IMR-90 (cell line): ENCODE measurements around the gene DNAH8. TPM values are rescaled to one million over a fixed set of nuclear protein-coding genes. Genes with fewer than 3 reads are reported as not detected.

ENCODE experiments used
- ATAC-seq: fragments of 200-7000 bp; cut with Tn5 transposase; 2 replicates; pipeline ENCODE4 v1.9.1; 2020; ENCODE audit warnings: low read depth, mild to moderate bottlenecking, moderate library complexity
- BruUV-seq: library from RNA; stranded (reverse); fragments of 400-500 nt; replicated peaks from 2 replicates; lab custom pipeline; 2021; lab: Mats Ljungman, UMichigan
- CTCF ChIA-PET: fragments of 300-600 bp; formaldehyde crosslinking; extraction: SDS; loops from one replicate; lab custom pipeline; 2021; ENCODE audit warnings: antibody characterized with exemption; lab: Yijun Ruan, JAX
- POLR2A ChIA-PET: fragments of 300-600 bp; sonication (Branson Sonifier 250); formaldehyde crosslinking; loops from one replicate; lab custom pipeline; 2022; ENCODE audit warnings: antibody characterized with exemption; ENCODE audit not compliant: unreplicated experiment; lab: Charles Lee
- DNase-seq: peaks from one replicate; pipeline ENCODE4 v3.0.0; 2013
- H2AFZ ChIP-seq: replicated peaks from 2 replicates; pipeline ENCODE3; 2013; ENCODE audit warnings: low read length, mild to moderate bottlenecking; ENCODE audit not compliant: poor library complexity
- H2AK5ac ChIP-seq: 2 replicates; pipeline ENCODE4 v1.6.1; 2013; ENCODE audit warnings: low read depth, low read length, inconsistent platforms
- H2AK9ac ChIP-seq: replicated peaks from 2 replicates; pipeline ENCODE3; 2013; ENCODE audit warnings: mild to moderate bottlenecking, low read depth, low read length, moderate library complexity; ENCODE audit not compliant: poor library complexity
- H2BK120ac ChIP-seq: 2 replicates; pipeline ENCODE4 v1.6.1; 2013; ENCODE audit warnings: low read depth, low read length, inconsistent platforms
- H2BK15ac ChIP-seq: 3 replicates; pipeline ENCODE4 v1.6.1; 2013; ENCODE audit warnings: low read depth, low read length, inconsistent platforms
- H2BK20ac ChIP-seq: 2 replicates; pipeline ENCODE4 v1.6.1; 2013; ENCODE audit warnings: low read depth, mild to moderate bottlenecking, inconsistent platforms, low read length, moderate library complexity
- H2BK5ac ChIP-seq: 2 replicates; pipeline ENCODE4 v1.6.1; 2013; ENCODE audit warnings: mild to moderate bottlenecking, low read depth, low read length, inconsistent platforms; ENCODE audit not compliant: poor library complexity, severe bottlenecking
- H3K14ac ChIP-seq: replicated peaks from 2 replicates; pipeline ENCODE4 v1.6.1; 2013; ENCODE audit warnings: low read depth, low read length, inconsistent platforms
- H3K18ac ChIP-seq: 2 replicates; pipeline ENCODE4 v1.6.1; 2013; ENCODE audit warnings: low read depth, low read length, control low read depth
- H3K23ac ChIP-seq: 2 replicates; pipeline ENCODE4 v1.6.1; 2013; ENCODE audit warnings: low read depth, low read length, inconsistent platforms
- H3K27ac ChIP-seq: 2 replicates; pipeline ENCODE4 v1.5.1; 2013; ENCODE audit warnings: mild to moderate bottlenecking, control low read depth, low read length; ENCODE audit not compliant: insufficient read depth
- H3K27me3 ChIP-seq: 2 replicates; pipeline ENCODE4 v1.6.1; 2013; ENCODE audit warnings: low read length; ENCODE audit not compliant: control insufficient read depth, insufficient read depth
- H3K36me3 ChIP-seq: 2 replicates; pipeline ENCODE4 v1.6.1; 2013; ENCODE audit warnings: low read length, mixed read lengths; ENCODE audit not compliant: control insufficient read depth, insufficient read depth
- H3K4ac ChIP-seq: 2 replicates; pipeline ENCODE4 v1.6.1; 2013; ENCODE audit warnings: low read depth, low read length, inconsistent platforms
- H3K4me1 ChIP-seq: 2 replicates; pipeline ENCODE4 v1.6.1; 2013; ENCODE audit warnings: low read length, mixed read lengths; ENCODE audit not compliant: control insufficient read depth, insufficient read depth
- H3K4me2 ChIP-seq: 2 replicates; pipeline ENCODE4 v1.6.1; 2013; ENCODE audit warnings: low read depth, mild to moderate bottlenecking, control low read depth, low read length, moderate library complexity
- H3K4me3 ChIP-seq: 2 replicates; pipeline ENCODE4 v1.5.1; 2013; ENCODE audit warnings: low read depth, mild to moderate bottlenecking, control low read depth, low read length, moderate library complexity; ENCODE audit not compliant: insufficient read depth
- H3K56ac ChIP-seq: 2 replicates; pipeline ENCODE4 v1.6.1; 2013; ENCODE audit warnings: low read length, inconsistent platforms; ENCODE audit not compliant: insufficient read depth; ENCODE audit errors: extremely low read depth
- H3K79me1 ChIP-seq, 2 experiments: 2 replicates each; pipeline ENCODE4 v1.6.1; 2013; ENCODE audit warnings: low read length in 2 of 2, inconsistent platforms in 1 of 2, low read depth in 1 of 2
- H3K9ac ChIP-seq: 2 replicates; pipeline ENCODE4 v1.6.1; 2013; ENCODE audit warnings: low read depth, low read length, control low read depth
- H3K9me1 ChIP-seq: 2 replicates; pipeline ENCODE4 v1.6.1; 2013; ENCODE audit warnings: low read length, inconsistent platforms; ENCODE audit not compliant: insufficient read depth
- H3K9me3 ChIP-seq: 2 replicates; pipeline ENCODE4 v1.6.1; 2013; ENCODE audit warnings: low read length; ENCODE audit not compliant: control insufficient read depth, insufficient read depth
- H4K20me1 ChIP-seq: 2 replicates; pipeline ENCODE4 v1.6.1; 2013; ENCODE audit warnings: low read length, inconsistent platforms; ENCODE audit not compliant: insufficient read depth
- H4K5ac ChIP-seq: 2 replicates; pipeline ENCODE4 v1.6.1; 2013; ENCODE audit warnings: mild to moderate bottlenecking, low read depth, low read length, control low read depth
- H4K8ac ChIP-seq, 2 experiments: 2 replicates each; pipeline ENCODE4 v1.6.1; 2013; ENCODE audit warnings: low read depth in 2 of 2, low read length in 2 of 2, control low read depth in 1 of 2, inconsistent platforms in 1 of 2
- H4K91ac ChIP-seq: 2 replicates; pipeline ENCODE4 v1.6.1; 2013; ENCODE audit warnings: low read depth, low read length, inconsistent platforms; ENCODE audit not compliant: insufficient read depth
- BHLHE40 ChIP-seq: fragments of 150-350 bp; IDR thresholded peaks from 2 replicates; pipeline ENCODE4 v1.6.1; 2016; ENCODE audit warnings: mild to moderate bottlenecking, low read depth, low read length
- CEBPB ChIP-seq: IDR thresholded peaks from 2 replicates; pipeline ENCODE4 v1.6.1; 2012; ENCODE audit warnings: low read depth, low read length, improper control_type of control experiment
- CHD1 ChIP-seq: IDR thresholded peaks from 2 replicates; pipeline ENCODE4 v1.6.1; 2012; ENCODE audit warnings: low read depth, low read length, improper control_type of control experiment
- MAZ ChIP-seq: IDR thresholded peaks from 2 replicates; pipeline ENCODE4 v1.6.1; 2012; ENCODE audit warnings: low read depth, mild to moderate bottlenecking, low read length, improper control_type of control experiment, moderate library complexity, borderline replicate concordance
- NFE2L2 ChIP-seq: fragments of 150-350 bp; IDR thresholded peaks from 2 replicates; pipeline ENCODE4 v1.6.1; 2016; ENCODE audit warnings: low read depth, mild to moderate bottlenecking, low read length
- RAD21 ChIP-seq: IDR thresholded peaks from 2 replicates; pipeline ENCODE4 v1.6.1; 2012; ENCODE audit warnings: low read length, improper control_type of control experiment
- SMC3 ChIP-seq: fragments of 150-350 bp; IDR thresholded peaks from 2 replicates; pipeline ENCODE4 v1.6.1; 2016; ENCODE audit warnings: low read depth, mild to moderate bottlenecking, antibody characterized with exemption, low read length, moderate library complexity
- WGBS, 2 experiments: methylation state at CpG; one replicate each; pipeline versions ENCODE4 v1.1.5 to v1.1.7; 2013; ENCODE audit warnings: missing lambda C conversion rate in 2 of 2; ENCODE audit not compliant: insufficient read length in 1 of 2; ENCODE audit errors: extremely low coverage in 2 of 2; 5-methylcytosine and 5-hydroxymethylcytosine counted together
- dilution Hi-C: fragments of 300-500 bp; cut with HindIII; formaldehyde crosslinking; loops from one replicate; pipeline ENCODE4 v1.14.3; 2018; ENCODE audit warnings: low sequenced_read_pairs; ENCODE audit not compliant: unreplicated experiment
- in situ Hi-C: fragments of 300-500 bp; cut with MboI; formaldehyde crosslinking; loops from 3 replicates; pipeline ENCODE4 v1.14.3; 2019; ENCODE audit warnings: low sequenced_read_pairs, inconsistent platforms, mixed read lengths
- intact Hi-C: fragments of 100-400 bp; cut with micrococcal nuclease; formaldehyde crosslinking; loops from 2 replicates; pipeline ENCODE4 v1.10.0; 2022
- polyA plus RNA-seq, 3 experiments: library from polyadenylated mRNA; depleted of rRNA; stranded (reverse); fragments of >200 nt; gene quantifications; 2 replicates each; pipeline ENCODE4 v1.2.3, GENCODE V29; 2012; ENCODE audit warnings: low replicate concordance in 1 of 3
- total RNA-seq: library from RNA; depleted of rRNA; stranded (reverse); fragments of >200 nt; gene quantifications from 2 replicates; pipeline ENCODE4 v1.2.3, GENCODE V29; 2012
- TF ChIP-seq, protein P1 (sequence below): conservative IDR thresholded peaks from 2 replicates; pipeline ENCODE4 v1.5.1; 2012; ENCODE audit warnings: mild to moderate bottlenecking, low read depth, low read length, improper control_type of control experiment

DNAH8 gene
- total and polyA plus RNA-seq, 2 of the 4 experiments (the other 2 are of a cell fraction), result not detected

DNA sequence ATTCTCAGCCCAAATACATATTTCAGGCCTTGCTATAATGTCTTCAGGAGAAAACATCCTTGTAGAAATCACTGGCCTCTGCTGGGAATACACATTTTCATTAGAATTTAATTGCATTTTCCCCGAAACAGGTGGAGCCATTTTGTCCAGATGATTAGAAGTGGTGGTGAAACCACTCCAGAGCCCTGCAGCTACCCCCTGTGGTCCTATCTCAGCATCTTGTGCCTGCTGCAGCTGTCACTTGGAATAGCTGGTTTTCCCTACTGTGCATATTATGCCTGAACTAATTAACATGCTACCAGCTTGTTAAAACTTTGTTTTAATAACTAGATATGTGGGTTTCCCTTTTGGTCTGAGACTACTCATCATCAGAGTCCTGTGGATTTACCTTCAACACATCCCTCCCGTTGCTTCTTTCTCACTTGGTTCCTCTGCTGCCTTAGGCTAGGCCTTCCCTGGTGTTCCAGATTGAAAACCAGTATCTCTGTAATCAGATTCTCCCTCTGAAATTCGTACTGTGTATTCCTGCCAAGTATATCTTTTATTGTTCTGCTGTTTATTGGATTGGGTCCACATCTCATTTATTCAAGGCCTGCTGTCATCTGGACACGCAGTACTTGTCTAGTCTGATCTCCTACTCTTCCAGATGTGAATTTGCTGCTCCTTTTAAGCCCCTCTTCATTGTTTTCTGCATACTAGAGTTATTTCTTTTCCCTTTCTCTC, 15.2 kb downstream of the DNAH8 start:
- Histone ChIP-seq H3K9me3 (no peaks in the 10 kb centered on the region), H3K23ac (no peak overlapping the region), H2AK5ac (no peak overlapping the region), H2AFZ (no peak overlapping the region), H3K9me1 (no peaks in the 10 kb centered on the region), H3K4me1 (no peaks in the 10 kb centered on the region), H3K56ac (no peak overlapping the region), H2AK9ac (no peak overlapping the region), H4K20me1 (no peaks in the 10 kb centered on the region), H3K4me3 (no peak overlapping the region), H3K4ac (no peak overlapping the region), H3K36me3 (no peaks in the 10 kb centered on the region), H4K8ac (no peak overlapping the region), H2BK5ac (no peak overlapping the region), H3K27me3 (no peaks in the 10 kb centered on the region; the same call in none of the 2 replicates), H4K5ac (no peak overlapping the region), H3K4me2 (no peak overlapping the region), H2BK15ac (no peak overlapping the region), H3K27ac (no peak overlapping the region), H3K14ac (no peak overlapping the region), H3K18ac (no peak overlapping the region), H4K91ac (no peak overlapping the region), H2BK120ac (no peak overlapping the region), H3K79me1 (no peaks in the 10 kb centered on the region), H3K9ac (no peak overlapping the region), H2BK20ac (no peak overlapping the region)
- whole genome bisulfite sequencing, 2 experiments, result no CpG with 5 or more reads among the region's 4 CpGs
- no peak for DNase-seq
- no peak for ATAC-seq
- dilution Hi-C loops, result no loop called here
- ChIA-PET CTCF (no interaction called here), POLR2A (no interaction called here)
- TF ChIP-seq RAD21, result no peak
- no peak for TF ChIP-seq MAZ
- TF ChIP-seq NFE2L2, result no peak
- TF ChIP-seq, protein P1, sequence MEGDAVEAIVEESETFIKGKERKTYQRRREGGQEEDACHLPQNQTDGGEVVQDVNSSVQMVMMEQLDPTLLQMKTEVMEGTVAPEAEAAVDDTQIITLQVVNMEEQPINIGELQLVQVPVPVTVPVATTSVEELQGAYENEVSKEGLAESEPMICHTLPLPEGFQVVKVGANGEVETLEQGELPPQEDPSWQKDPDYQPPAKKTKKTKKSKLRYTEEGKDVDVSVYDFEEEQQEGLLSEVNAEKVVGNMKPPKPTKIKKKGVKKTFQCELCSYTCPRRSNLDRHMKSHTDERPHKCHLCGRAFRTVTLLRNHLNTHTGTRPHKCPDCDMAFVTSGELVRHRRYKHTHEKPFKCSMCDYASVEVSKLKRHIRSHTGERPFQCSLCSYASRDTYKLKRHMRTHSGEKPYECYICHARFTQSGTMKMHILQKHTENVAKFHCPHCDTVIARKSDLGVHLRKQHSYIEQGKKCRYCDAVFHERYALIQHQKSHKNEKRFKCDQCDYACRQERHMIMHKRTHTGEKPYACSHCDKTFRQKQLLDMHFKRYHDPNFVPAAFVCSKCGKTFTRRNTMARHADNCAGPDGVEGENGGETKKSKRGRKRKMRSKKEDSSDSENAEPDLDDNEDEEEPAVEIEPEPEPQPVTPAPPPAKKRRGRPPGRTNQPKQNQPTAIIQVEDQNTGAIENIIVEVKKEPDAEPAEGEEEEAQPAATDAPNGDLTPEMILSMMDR, result no peak
- TF ChIP-seq SMC3, result no peak
- TF ChIP-seq CHD1, result no peak
- TF ChIP-seq CEBPB, result no peak
- no peak for TF ChIP-seq BHLHE40
- intact Hi-C loops, result no loop called here
- no TSS peak for BruUV-seq
- in situ Hi-C loops, result no loop called here
